SIG-M5 treated with dmso at 0.1 percent for 504 hours (cell line): Measurements from ENCODE around the gene PGM5.

ENCODE experiments used
- DNase-seq: peaks from one replicate; lab custom pipeline; 2025; ENCODE audit not compliant: unreplicated experiment; lab: John Stamatoyannopoulos, UW

The PGM5 gene

DNA sequence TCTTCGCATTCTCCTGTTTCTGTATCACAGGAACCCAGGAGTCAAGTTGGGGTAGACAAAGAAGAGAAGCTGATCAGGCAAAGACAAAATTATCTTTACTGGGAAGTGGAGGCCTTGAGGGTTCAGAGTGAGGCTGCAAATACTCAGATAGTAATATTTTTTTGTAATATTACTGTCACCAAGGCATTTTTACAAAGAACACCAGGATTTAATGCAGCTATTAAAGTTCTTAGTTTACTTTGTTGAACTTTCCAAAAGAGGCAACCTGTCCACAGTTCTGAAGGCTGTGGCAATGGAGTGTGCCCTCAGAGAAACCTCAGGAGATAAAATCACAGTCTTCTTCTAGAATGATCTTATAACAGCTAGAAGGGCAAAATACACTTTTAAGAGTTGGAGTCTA, 74.9 kb downstream of the PGM5 start:
- no peak for DNase-seq

DNA sequence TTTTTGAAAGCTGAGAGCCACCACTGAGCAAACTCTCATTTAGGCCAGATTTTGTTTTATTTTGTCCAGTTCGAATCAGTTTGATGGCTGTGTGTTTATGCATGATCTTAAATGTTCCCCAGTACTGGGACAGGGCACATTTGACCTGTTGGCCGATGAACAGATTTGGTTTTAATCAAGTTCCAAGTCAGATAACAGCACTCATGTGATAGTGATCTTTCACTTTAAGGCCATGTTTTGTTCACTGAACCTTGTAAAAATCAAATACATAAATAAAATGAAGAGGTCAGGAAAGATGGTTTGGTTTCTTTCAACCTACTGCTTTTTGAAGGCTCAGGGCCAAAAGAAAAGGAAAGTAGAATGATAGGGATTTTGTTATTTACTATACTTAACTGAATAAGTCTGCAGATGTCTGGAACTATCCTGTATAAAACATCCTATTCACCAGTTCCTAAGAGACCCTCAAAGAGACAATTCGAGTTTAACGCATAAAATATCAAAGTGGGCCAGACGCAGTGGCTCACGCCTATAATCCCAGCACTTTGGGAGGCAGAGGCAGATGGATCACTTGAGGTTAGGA, 77.2 kb downstream of the PGM5 start:
- DNase-seq = no peak

DNA sequence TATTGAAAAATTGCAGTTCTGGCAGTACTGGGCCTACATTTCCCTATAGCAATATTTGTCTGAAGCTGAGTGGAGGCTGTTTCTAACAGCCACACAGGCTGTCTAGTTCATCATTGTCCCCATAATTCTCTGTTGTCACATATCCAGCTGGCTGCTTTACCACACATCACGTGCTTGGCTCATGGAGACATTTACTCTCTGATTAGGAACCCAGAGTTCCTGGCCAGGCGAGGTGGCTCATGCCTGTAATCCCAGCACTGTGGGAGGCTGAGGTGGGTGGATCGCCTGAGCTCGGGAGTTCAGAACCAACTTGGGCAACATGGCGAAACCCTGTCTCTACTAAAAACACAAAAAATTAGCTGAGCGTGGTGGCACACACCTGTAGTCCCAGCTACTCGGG, 81.4 kb downstream of the PGM5 start:
- no peak for DNase-seq

DNA sequence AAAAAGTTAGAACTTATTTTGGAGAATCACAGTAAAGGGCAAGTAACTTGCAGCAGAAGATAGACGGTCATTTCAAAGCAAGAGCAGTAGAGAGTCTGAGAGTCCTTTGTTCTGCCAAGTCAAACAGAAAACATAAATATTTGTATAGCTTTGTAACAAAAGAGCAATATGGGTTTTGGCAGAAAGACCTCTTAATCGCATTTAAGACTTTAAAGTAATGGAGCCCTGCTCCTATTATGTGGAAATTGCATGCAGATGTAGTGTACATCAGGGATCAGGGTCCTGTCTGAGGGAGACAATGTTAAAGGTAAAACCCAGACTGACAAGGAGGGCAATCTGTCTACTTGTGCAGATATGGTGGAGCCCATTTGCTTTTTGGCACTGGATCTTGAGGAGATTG, 87.2 kb downstream of the PGM5 start:
- DNase-seq = no peak

DNA sequence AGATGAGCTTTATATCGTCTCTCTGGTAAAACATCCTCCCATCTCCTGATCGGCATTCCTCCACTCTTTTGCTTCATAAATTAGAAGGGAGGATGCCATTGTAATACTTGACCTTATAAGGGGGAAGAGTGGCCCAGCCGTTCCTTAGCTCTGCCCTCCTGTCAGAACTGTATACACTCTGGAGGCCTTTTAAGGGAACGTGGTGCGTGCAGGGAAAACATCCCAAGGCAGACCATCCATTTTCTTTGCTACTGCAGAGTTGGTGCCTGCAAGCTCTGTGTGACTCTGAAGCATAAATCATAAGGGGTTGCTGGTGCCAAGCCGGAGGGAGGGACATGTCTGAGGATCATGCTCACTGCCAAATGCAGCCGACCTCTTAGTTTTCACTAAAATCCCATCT, 90.4 kb downstream of the PGM5 start:
- DNase-seq = no peak

DNA sequence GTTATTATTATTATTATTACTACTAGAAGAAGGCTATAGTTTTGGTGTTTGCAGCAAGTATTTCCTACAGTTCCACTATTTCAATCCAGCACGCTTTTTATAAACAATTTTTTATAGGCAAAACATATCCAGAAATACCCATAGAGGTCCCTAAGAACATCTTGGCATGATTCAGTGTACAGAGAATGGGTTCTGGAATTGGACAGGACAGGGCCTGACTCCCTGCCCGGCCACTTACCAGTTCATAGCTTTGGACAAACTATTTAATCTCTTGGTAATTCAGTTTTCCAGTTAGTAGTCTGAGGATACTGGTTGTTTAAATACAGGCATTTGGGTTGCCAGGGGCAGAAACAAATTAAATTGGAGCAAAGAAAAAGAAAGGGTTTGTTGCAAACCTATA, 91.2 kb downstream of the PGM5 start:
- no peak for DNase-seq

DNA sequence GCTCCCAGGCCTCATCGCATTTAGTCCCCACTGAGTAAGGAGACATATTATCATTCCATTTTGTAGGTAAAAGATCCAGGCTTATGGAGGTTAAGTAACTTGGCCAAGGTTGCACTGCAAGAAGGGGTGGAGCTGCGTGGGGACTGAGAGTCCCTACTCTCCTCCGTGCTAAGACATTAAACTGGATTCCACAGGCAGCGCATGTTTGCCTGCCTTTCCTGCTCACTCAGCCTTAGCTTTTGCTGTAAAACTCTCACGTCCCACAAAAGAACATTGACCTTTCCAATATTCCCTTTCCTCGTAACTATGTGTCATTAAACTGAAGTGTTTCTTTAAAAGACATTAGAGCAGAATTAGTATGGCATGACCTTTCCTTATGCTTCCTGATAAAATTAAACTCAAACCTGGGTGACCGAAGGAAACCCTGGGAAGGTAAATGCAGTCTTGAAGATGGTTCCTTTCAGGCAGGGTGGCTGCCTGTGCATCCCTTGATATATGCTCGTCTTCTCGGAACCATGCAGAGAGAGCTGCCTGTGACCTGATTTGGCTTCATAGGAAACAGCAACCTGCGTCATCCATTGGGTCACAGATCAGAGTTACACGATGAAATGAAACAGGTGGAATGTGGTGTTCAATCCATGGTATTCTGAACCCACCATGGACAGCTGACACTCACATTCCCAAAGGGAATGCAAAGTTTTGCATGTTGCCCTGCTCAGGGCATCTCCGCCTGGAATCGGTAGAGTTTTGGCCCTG, 98.3 kb downstream of the PGM5 start:
- no peak for DNase-seq

DNA sequence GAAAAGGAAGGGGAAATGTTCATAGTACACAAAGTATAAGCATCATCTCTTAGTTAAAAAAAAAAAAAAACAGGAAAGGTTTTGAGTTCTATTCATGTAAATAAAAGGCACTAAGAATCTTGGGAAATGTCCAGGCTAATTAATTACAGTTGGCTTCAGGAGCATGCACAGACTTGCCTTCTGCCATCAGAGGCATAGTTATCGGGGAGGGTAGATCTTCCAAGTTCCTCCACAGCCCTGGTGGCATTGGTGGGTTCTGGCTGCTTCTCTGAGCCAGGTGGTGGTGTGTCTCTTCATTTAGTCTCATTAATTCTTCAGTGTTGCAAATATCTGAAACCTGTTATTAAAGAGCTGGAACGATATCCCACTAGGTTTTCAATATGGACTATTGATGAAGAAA, 99.0 kb downstream of the PGM5 start:
- DNase-seq = no peak

DNA sequence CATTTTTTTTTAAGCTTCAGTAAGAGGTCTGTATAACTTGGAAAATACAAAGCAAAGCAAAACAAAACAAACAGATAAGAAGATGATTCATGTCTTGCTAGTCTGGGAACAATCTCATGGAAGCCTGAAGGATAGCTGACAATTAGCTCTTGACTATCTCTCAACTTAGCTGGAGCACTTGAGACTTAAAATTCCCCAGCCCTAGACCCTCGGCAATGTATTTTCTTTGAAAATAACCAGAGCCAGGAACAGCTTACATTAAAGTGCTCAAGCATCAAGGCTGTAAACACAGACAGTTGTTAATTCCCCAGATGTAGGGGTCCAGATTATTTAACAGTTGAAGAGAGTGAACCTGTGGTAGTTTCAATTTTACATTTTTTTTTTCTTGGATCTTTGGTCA, 101.4 kb downstream of the PGM5 start:
- DNase-seq = no peak

DNA sequence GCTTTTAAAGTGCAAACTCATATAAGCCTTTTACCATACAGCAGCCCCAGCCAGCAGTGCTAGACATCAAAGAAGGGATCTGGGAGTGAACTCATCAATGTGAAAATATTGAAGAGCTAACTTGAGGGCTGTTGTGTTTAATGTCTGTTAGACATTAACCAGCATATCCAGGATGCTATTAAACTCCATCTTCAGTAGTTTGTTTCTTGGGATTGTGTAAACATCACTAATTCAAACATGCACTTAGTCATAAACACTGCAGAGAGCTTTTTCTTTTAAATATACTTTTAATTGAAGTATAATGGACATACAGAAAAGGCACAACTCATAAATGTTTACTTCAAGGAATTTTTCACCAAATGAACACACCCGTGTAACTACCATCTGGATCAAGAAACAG, 102.5 kb downstream of the PGM5 start:
- DNase-seq = no peak

DNA sequence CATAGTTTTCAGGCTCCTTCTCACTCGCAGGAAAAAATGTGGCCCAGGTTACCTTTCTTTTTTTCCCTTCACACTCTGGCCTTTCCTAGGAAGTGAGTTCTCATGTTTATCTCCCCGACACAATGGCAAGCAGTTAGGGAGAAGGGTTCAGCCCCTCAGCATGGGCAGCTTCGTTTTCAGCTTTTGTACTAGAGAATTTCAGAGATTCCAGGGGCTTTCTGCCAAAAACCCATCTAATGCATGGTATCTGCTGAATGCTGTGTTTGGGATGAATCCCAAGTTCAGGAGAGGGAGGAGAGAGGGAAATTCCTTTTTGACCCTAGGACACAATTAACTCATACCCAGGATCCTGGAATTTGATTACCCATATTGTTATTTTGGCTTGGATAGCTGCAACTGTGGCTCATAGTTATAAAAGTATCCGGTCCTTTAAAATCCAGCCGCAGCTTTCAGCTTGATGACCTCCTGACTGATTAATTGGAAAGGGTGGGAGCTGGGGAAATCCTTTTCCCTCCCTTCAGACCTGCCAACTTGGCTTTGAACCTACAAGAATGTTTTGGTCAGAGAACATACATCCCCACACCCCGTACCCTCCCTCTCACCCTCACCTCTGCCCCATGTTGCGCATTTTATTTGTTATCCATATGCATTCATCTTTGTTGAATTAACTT, 105.8 kb downstream of the PGM5 start:
- DNase-seq = no peak

DNA sequence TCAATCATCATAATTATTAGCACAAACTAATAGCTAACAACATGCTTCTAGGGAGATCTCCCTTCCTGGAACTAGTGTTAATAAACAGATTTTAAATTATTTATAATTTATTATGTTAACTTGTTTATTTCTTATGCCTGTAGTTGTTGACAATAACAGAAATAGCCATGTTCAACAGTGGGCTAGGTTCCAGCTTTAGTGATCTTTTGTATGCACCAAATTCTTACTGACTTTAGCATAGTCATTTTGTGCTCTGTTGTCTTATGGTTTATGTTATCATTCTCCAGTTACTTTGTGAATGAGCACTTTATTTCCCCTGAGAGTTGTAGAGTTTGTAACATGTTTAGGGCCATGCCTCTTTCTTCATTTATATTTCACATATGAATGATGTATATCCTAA, 113.7 kb downstream of the PGM5 start:
- no peak for DNase-seq

DNA sequence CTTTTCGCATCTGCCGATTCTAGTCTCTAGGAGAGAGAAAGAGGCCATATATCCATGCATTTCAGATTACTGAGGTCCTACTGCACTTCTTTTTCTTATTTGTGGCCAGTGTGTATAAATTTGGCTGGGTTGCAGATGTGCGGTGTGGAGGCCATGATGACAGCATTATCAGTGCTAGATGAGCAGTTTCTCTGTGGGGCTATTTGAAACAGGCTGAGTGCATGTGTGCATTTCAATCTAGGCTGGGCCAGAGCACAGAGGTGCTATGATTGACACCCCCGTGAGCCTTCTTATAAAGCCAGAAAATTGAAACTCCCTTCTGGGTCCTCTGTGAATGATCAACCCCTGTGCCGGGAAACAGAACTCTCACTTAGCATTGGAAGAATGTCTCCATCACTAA, 114.2 kb downstream of the PGM5 start:
- no peak for DNase-seq

DNA sequence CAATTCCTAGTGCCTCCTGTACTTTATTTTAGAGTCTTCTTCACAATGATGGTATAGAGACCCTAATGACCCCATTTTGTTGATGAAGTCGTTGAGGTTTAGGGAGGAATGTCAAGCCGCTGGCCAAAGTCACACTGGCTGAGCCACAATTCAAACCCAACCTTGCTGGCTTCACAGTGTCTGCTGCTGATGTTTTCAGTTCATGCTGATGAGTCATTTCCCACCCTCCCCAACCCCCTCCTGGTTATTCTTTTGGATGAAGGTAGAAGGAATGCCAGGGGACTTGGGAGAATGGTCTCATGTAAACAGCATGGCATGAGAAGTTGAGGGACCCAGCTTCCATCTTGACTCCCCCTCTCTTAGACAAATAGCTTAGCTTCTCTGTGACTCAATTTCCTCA, 115.7 kb downstream of the PGM5 start:
- DNase-seq = no peak

DNA sequence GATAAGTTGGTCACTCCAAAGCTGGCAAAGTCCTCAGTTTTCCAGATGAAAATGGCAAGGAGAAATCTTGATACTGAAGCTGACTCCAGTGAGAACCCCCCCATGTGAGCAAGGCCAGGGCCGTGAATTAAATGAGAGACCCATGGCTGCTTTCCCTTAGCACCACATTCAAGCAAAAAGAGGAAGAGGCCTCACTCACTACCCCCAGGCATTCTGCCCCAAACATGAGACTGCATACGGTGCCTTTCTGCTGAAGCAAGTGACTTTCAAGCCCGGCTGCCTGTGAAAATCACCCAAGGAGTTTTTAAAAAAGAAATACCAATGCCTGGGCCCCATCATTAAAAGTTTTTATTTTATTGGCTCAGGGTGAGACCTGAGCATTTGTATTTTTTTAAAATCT, 117.4 kb downstream of the PGM5 start:
- peak; percentile 42 for DNase-seq

DNA sequence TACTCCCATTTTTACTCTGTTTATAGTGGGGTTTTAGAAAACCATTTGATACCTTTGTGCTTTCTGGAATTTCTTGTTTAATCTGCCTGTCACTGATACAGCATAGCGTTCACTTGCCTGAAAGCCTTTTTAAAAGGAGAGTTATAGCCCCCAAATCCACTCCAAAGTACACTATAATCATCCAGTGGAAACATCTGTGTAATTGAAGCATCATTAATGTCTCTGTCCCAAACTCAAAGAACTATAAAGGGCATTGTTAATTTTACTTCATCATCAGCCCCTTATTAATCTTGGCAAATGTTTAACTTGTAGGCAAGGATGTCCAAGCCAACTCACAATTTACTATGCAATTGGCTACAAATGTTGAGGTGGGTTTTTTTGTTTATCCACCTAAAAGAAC, 120.0 kb downstream of the PGM5 start:
- no peak for DNase-seq

DNA sequence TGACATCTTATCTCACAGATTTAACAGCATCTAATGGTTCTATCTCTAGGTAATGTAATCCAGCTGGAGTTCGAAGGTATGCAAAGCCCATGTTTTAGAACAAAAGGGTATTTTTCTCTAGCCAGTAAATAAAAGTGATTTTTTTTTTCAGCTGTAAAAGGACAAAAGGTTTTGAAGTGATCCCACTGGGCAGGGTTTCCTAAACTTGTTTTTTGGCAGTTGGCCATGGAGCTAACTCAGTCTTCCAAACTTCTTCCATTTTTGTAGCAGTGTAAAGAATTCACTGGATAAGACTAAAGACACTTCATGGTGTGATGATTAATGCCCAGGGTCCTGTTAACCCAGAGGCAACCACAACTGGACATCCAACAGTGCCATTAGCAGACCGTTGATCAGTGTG, 120.4 kb downstream of the PGM5 start:
- DNase-seq = no peak

DNA sequence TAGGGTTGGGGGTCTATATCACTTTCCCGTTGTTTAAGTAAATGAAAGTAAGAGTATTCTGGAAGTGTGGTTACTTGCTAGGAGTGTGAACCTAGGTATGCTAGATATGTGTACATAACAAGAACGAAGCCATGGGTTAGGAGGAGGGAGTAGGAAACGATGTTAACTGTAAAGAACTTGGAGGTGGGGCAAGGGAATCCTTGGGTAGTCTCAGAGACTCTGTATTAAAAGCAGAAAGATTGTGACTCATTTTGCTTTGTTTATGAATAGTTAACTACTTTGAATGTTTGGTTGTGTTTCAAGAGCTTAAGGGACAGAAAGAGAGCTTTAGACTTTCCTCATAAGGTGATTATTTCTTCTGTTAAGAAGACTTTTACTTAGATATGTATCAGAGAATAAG, 124.4 kb downstream of the PGM5 start:
- no peak for DNase-seq

DNA sequence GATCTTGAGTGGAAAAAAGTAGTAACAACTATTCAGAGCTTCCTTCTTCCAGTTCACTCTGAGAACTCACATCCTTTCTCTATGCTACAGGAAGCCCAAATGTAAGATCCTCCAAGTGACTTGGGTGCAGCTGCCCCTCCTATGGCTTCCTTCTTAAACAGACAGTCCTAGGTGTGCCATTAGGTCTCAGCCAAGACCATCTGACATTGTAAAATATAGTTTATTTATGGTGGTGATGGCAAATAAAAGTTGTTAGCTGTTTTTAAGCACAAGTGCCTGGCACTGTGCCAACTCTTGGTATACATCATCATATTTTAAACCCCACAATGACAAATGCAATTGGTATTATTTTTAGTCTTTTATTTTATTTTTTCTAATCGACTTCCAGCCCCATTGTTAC, 126.1 kb downstream of the PGM5 start:
- no peak for DNase-seq

DNA sequence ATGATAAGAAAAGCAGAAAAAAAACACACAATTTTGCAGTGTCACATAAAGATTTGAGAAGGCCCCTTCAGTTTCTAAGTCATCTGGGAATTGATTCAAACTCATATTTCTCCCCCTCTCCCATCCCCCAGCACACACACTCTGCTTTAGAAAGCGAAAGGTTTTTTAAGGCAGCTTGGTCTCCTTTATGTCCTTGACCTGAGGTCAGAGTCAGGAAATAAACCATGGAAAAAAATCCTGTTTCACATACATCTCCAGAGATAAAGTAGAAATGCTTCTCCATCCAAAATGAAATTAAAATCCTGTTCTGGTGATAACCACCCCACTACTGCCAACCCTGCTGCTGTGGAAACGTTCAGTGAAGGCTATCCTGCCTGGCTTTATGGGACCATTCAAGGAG, 131.7 kb downstream of the PGM5 start:
- no peak for DNase-seq

DNA sequence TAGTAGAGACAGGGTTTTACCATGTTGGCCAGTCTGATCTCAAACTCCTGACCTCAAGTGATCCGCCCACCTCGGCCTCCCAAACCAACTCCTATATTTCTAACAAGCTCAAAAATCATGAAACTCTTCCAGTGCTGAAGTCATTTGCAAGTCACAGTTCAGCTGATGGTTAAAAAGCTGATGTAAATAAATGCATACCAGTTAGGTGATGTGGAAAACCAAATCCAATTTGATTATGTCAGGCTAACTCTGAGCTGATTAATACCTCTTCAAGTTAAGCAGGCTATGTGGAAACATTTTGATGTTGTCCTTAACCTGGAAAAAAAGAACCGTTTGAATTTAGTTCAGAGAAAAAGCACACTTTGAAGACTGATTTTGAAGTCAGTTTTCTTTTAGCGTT, 133.2 kb downstream of the PGM5 start:
- no peak for DNase-seq

DNA sequence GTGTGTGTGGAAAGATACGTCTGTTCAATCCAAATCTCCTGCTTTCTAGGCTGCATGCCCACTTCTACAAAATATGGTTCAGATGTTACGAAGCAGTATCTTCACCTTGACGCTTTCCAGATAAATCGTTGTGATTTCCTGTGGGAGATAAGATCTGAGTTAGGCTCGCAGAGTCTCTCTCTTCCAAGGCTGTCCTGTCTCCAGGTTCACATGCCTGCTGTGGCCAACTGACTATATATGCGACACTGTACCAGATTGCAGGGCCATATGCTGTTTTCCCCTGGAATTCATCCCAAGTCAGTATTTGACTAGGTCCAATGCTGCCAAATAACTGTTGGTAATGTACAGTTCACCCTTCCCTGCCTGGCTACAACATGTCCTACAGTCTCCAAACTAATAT, 136.4 kb downstream of the PGM5 start:
- no peak for DNase-seq

DNA sequence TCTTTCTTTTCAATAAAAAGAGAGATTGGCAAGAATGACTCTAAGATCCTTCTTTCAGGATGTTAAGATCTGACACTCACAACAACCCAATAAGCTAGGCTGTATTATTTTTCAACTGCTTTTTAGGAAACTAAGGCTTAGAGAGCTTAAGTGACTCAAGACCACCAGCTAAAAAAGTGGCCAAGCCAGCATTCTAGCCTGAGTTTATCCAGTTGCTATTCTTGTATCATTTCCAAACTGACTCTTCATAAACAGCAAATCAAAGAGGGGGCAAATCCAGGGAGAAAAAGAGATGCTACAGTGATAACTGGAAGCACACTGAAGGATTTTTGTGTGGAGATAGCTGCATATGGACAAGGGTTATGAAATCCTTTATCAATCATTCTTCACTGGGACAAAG, 137.1 kb downstream of the PGM5 start:
- no peak for DNase-seq
